Left ventricle myocardium inferior (tissue), 1 donor: ENCODE data around the gene OR2C3. TPM values are rescaled to one million over a fixed set of nuclear protein-coding genes. Genes with fewer than 3 reads are reported as not detected.
A peak's percentile ranks its signal among the peaks of the same experiment; 100 is the strongest.
"Not testable (repeated sequence)": the region's sequence is repeated elsewhere in the genome, so short reads cannot be mapped to it uniquely, and the experiment has no call there.

Experiments used
- DNase-seq: peaks from one replicate; pipeline ENCODE4 v3.0.0-alpha.2; 2020
- H3K27ac ChIP-seq: fragments of 200-600 bp; replicated peaks from 2 replicates; pipeline ENCODE4 v1.8.0; 2021
- H3K27me3 ChIP-seq: fragments of 200-600 bp; 2 replicates; pipeline ENCODE4 v1.8.0; 2021; ENCODE audit warnings: low read depth
- H3K36me3 ChIP-seq: fragments of 200-600 bp; 2 replicates; pipeline ENCODE4 v1.8.0; 2021
- H3K4me1 ChIP-seq: fragments of 200-600 bp; 2 replicates; pipeline ENCODE4 v1.8.0; 2021
- H3K4me3 ChIP-seq: fragments of 200-600 bp; 2 replicates; pipeline ENCODE4 v1.8.0; 2021; ENCODE audit warnings: mild to moderate bottlenecking, moderate library complexity
- H3K9me3 ChIP-seq: fragments of 200-600 bp; replicated peaks from 2 replicates; pipeline ENCODE4 v1.8.0; 2021
- intact Hi-C: fragments of 100-400 bp; cut with micrococcal nuclease; formaldehyde crosslinking; loops from one replicate; pipeline ENCODE4 v1.11.0; 2022
- total RNA-seq: library from RNA; stranded (reverse); fragmentation: NEBNext Ultra II Directional; extraction: Animal tissue kit (Norgen Biotek cat#: 25700); gene quantifications from one replicate; pipeline ENCODE4 v1.2.1, GENCODE V29; 2021
- TF ChIP-seq, protein P1 (sequence below): fragments of 200-600 bp; IDR thresholded peaks from 2 replicates; pipeline ENCODE4 v1.8.0; 2021; ENCODE audit warnings: antibody characterized with exemption, mild to moderate bottlenecking, borderline replicate concordance
- donor health status: DM: no; HTN: yes; CAD: no; lungs with severe emphysema.

The OR2C3 gene
- total RNA-seq, 1 donor from 2014 or later, result not detected

DNA sequence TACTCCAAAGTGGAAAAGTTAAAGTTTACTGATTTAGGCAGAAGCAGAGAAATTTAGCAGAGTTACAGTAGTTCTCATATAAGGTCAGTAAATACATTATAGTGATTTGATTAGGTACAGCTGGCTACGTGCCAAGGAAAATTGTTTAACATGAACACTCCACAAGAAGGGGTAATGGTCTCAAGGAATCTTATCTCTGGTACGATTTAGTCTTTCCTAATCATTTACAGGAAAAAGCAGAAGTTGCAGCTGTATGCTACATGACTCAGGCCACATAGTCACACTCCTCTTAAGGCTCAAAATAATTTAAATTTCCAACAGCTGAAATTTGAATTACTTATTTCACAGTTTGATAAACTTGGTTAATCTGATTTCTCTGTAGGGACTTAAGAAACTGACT is 41.5 kb downstream of the OR2C3 start:
- Histone ChIP-seq H3K36me3 (no peaks in the 10 kb centered on the region), H3K4me3 (no peak overlapping the region), H3K27me3 (peaks cover 50% of the 10 kb centered on the region), H3K9me3 (no peaks in the 10 kb centered on the region), H3K27ac (no peak overlapping the region), H3K4me1 (no peaks in the 10 kb centered on the region)
- intact Hi-C loops, result no loop called here
- no peak for DNase-seq
- TF ChIP-seq, protein P1, sequence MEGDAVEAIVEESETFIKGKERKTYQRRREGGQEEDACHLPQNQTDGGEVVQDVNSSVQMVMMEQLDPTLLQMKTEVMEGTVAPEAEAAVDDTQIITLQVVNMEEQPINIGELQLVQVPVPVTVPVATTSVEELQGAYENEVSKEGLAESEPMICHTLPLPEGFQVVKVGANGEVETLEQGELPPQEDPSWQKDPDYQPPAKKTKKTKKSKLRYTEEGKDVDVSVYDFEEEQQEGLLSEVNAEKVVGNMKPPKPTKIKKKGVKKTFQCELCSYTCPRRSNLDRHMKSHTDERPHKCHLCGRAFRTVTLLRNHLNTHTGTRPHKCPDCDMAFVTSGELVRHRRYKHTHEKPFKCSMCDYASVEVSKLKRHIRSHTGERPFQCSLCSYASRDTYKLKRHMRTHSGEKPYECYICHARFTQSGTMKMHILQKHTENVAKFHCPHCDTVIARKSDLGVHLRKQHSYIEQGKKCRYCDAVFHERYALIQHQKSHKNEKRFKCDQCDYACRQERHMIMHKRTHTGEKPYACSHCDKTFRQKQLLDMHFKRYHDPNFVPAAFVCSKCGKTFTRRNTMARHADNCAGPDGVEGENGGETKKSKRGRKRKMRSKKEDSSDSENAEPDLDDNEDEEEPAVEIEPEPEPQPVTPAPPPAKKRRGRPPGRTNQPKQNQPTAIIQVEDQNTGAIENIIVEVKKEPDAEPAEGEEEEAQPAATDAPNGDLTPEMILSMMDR, result no peak

DNA sequence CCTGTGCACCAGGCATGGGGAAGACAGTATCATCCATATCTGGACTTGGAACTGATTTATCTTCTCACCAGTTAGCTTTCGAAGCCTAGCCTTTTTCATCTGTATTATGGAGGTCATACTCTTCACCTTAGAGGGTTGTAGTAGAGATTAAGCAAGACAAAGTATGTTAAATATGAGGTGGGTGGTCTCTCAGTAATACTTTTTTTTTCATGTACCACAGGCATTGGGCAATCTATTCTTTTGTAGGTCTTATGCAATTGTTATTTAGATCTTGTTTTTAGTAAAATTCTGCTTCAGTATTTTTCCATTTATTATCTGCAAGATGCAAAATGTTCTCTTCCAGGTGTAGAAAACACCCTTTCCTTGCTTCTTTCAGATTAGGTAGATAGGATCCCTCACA is 43.1 kb downstream of the OR2C3 start:
- Histone ChIP-seq H3K27me3 (peaks cover 66% of the 10 kb centered on the region), H3K4me3 (no peak overlapping the region), H3K27ac (no peak overlapping the region), H3K9me3 (no peaks in the 10 kb centered on the region), H3K36me3 (no peaks in the 10 kb centered on the region), H3K4me1 (no peaks in the 10 kb centered on the region)
- no peak for DNase-seq
- intact Hi-C loops, result no loop called here
- TF ChIP-seq, protein P1, result no peak

DNA sequence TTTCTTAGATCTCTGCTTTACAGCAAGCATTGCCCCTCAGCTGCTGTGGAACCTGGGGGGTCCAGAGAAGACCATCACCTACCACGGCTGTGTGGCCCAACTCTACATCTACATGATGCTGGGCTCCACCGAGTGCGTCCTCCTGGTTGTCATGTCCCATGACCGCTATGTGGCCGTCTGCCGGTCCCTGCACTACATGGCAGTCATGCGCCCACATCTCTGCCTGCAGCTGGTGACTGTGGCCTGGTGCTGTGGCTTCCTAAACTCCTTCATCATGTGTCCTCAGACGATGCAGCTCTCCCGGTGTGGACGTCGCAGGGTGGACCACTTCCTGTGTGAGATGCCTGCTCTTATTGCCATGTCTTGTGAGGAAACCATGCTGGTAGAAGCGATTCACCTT is 44.9 kb downstream of the OR2C3 start:
- no peak overlapping the region for H3K27ac ChIP-seq
- peaks cover 68% of the 10 kb centered on the region for H3K27me3 ChIP-seq
- H3K4me1 ChIP-seq, result no peaks in the 10 kb centered on the region
- no peaks in the 10 kb centered on the region for H3K9me3 ChIP-seq
- intact Hi-C loops, result no loop called here
- TF ChIP-seq, protein P1, result no peak
- no peak overlapping the region for H3K4me3 ChIP-seq
- no peak for DNase-seq
- H3K36me3 ChIP-seq, result no peaks in the 10 kb centered on the region

DNA sequence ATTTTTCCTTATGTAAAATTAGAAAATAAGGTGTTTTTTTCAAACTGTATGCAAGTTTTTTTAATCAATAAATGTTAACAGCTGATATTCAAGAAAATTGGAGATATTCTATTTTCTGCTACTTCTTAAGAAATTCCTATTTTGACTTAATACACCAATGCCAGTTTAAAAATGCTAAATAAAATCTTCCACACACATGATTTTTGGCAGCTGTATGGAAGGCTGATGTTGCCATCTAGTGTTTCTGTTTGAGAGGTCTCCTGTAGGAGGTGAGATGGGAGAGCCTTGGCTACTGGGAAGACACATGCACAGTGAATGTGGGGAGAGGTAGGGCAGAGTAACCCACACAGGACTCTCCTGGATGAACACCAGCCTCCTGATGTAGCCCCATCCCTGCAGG is 49.2 kb downstream of the OR2C3 start:
- no peaks in the 10 kb centered on the region for H3K9me3 ChIP-seq
- no peak for DNase-seq
- no peak overlapping the region for H3K4me3 ChIP-seq
- H3K27ac ChIP-seq, result no peak overlapping the region
- TF ChIP-seq, protein P1, result peak; percentile 56
- no peaks in the 10 kb centered on the region for H3K36me3 ChIP-seq
- no peaks in the 10 kb centered on the region for H3K4me1 ChIP-seq
- peaks cover 38% of the 10 kb centered on the region for H3K27me3 ChIP-seq
- intact Hi-C loops, result loop anchor here (10.0 kb wide), 1 partner anchor 92 kb away; no protein-coding TSS in a partner anchor

DNA sequence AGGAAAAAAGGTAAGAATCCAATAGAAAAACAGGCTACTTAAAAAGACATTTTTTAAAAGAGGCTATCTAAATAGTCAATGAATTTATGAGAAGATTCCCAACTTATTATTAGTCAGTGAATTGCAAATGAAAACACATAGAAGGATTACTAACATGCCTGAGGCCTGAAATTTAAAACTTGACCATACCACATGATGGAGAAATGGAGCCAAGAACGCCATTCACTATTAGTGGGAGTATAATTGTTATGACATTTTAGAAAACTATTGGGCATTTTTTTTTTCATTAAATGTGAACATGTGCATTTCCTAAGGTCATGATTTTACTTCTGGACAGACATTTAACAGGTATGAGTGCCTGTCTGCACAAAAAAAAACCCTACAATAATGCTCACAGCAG is 53.5 kb downstream of the OR2C3 start:
- DNase-seq, result no peak

DNA sequence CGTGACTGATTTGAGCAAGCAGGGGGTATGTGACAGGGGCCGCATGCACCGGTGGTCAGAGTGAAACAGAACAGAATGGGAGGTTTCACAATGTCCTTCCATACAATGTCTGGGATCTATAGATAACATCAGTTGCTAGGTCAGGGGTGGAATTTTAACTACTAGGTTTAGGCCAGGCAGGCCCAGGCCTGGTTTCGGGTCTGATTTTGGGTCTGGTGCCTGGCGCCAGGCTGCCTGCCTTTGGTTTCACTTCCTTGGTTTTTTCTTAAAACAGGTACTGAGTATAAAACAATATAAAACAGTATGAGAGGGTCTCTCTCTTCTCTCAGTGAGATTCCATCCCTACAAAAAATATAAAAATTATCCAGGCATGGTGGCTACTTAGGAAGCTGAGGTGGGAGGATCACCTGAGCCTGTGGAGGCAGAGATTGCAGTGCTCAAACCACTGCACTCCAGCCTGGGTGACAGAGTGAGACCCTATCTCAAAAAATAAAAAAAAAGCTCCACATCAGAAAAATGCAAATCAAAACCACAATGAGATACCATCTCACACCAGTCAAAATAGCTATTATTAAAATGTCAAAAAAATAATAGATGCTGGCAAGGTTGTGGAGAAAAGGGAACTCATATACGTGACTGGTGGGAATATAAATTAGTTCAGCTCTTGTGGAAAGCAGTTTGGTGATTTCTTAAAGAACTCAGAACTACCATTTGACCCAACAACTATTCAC is 59.7 kb downstream of the OR2C3 start:
- H3K4me3 ChIP-seq, intact Hi-C loops, H3K36me3 ChIP-seq, H3K27me3 ChIP-seq, H3K4me1 ChIP-seq, H3K27ac ChIP-seq, DNase-seq: not testable (repeated sequence)
- H3K9me3 ChIP-seq, result peaks cover 18% of the 10 kb centered on the region

More for the DNA sequence above, 53.5 kb downstream of the OR2C3 start:
- H3K4me3 ChIP-seq, result no peak overlapping the region
- intact Hi-C loops, result loop anchor here (10.0 kb wide), 1 partner anchor 88 kb away; no protein-coding TSS in a partner anchor
- H3K9me3 ChIP-seq, result no peaks in the 10 kb centered on the region
- no peaks in the 10 kb centered on the region for H3K36me3 ChIP-seq
- H3K27ac ChIP-seq, result no peak overlapping the region
- H3K4me1 ChIP-seq, result no peaks in the 10 kb centered on the region
- TF ChIP-seq, protein P1, result no peak
- no peaks in the 10 kb centered on the region for H3K27me3 ChIP-seq
